Endothelial cell of umbilical vein (primary cell): Measurements from ENCODE around the gene PTH1R.

Source experiments
- EZH2 ChIP-seq: IDR thresholded peaks from 2 replicates; pipeline ENCODE4 v1.6.1; 2012; ENCODE audit warnings: borderline replicate concordance, low read depth, mild to moderate bottlenecking, moderate library complexity, low read length, inconsistent platforms; ENCODE audit not compliant: severe bottlenecking
- FOS ChIP-seq: IDR thresholded peaks from 2 replicates; pipeline ENCODE4 v1.6.1; 2011; ENCODE audit warnings: mild to moderate bottlenecking, low read length, moderate library complexity, borderline replicate concordance; ENCODE audit not compliant: insufficient read depth
- MAX ChIP-seq: IDR thresholded peaks from 2 replicates; pipeline ENCODE4 v1.6.1; 2011; ENCODE audit not compliant: insufficient read depth, insufficient read length
- MYC ChIP-seq: IDR thresholded peaks from one replicate; pipeline ENCODE4 v1.6.1; 2011; ENCODE audit warnings: mild to moderate bottlenecking, low read depth, low read length
- POLR2A ChIP-seq: IDR thresholded peaks from 2 replicates; pipeline ENCODE4 v1.6.1; 2012; ENCODE audit warnings: low read depth, mild to moderate bottlenecking, control low read depth, low read length
- TF ChIP-seq, protein P1 (sequence below), 2 donors: IDR thresholded peaks; 1 replicate in 1 of 2; 2 replicates in 1 of 2; pipeline ENCODE4 v1.5.1; 2011; ENCODE audit warnings: low read length in 2 of 2, mild to moderate bottlenecking in 2 of 2, moderate library complexity in 2 of 2, control low read depth in 1 of 2, inconsistent platforms in 1 of 2, low read depth in 1 of 2; ENCODE audit not compliant: insufficient read depth in 1 of 2; ENCODE audit errors: extremely low read depth in 1 of 2

- TF ChIP-seq, protein P1, sequence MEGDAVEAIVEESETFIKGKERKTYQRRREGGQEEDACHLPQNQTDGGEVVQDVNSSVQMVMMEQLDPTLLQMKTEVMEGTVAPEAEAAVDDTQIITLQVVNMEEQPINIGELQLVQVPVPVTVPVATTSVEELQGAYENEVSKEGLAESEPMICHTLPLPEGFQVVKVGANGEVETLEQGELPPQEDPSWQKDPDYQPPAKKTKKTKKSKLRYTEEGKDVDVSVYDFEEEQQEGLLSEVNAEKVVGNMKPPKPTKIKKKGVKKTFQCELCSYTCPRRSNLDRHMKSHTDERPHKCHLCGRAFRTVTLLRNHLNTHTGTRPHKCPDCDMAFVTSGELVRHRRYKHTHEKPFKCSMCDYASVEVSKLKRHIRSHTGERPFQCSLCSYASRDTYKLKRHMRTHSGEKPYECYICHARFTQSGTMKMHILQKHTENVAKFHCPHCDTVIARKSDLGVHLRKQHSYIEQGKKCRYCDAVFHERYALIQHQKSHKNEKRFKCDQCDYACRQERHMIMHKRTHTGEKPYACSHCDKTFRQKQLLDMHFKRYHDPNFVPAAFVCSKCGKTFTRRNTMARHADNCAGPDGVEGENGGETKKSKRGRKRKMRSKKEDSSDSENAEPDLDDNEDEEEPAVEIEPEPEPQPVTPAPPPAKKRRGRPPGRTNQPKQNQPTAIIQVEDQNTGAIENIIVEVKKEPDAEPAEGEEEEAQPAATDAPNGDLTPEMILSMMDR (IDR thresholded peaks at IDR 0.05; ENCODE audit: extremely low read depth in 1 of 2, insufficient read depth in 1 of 2, low read depth in 1 of 2, low read length in 2 of 2), result no peak
- peak; percentile 43 for TF ChIP-seq POLR2A
- TF ChIP-seq MAX, result no peak
- no peak for TF ChIP-seq EZH2
- no peak for TF ChIP-seq MYC
- TF ChIP-seq FOS, result no peak
These were observed 53.5 kb downstream of the PTH1R start for GRCh38 chr3:46930945-46931403.
